ENCODE data around the gene AFF3.

Gene AFF3

GRCh38 chr2:100066856-100067255, 75.5 kb downstream of the AFF3 start:
- no peak for DNase-seq

GRCh38 chr2:100066246-100066645, 76.1 kb downstream of the AFF3 start:
- no peak for DNase-seq

GRCh38 chr2:100064592-100065428, 77.6 kb downstream of the AFF3 start:
- no peak for DNase-seq

- DNase-seq: no peak
Measured at GRCh38 chr2:100064165-100064564, 78.2 kb downstream of the AFF3 start.

GRCh38 chr2:100063459-100063953, 78.9 kb downstream of the AFF3 start:
- no peak for DNase-seq

GRCh38 chr2:100062336-100062735, 80.1 kb downstream of the AFF3 start:
- no peak for DNase-seq

- no peak for DNase-seq
Measured at GRCh38 chr2:100060875-100061274, 81.5 kb downstream of the AFF3 start.

GRCh38 chr2:100059638-100060037, 82.8 kb downstream of the AFF3 start:
- no peak for DNase-seq

GRCh38 chr2:100057901-100058261, 84.5 kb downstream of the AFF3 start:
- DNase-seq: no peak

GRCh38 chr2:100054426-100054825, 88.0 kb downstream of the AFF3 start:
- peak; percentile 52 for DNase-seq

GRCh38 chr2:100053087-100053885, 89.1 kb downstream of the AFF3 start:
- peak; percentile 76 for DNase-seq

GRCh38 chr2:100052650-100053049, 89.7 kb downstream of the AFF3 start:
- no peak for DNase-seq

- DNase-seq: no peak
Measured at GRCh38 chr2:100051253-100051652, 91.1 kb downstream of the AFF3 start.

GRCh38 chr2:100050685-100051084, 91.7 kb downstream of the AFF3 start:
- DNase-seq: no peak

- peak; percentile 2 for DNase-seq
Measured at GRCh38 chr2:100046961-100047947, 95.1 kb downstream of the AFF3 start.

GRCh38 chr2:100045000-100045399, 97.4 kb downstream of the AFF3 start:
- no peak for DNase-seq

- DNase-seq: no peak
Measured at GRCh38 chr2:100043891-100044255, 98.5 kb downstream of the AFF3 start.

GRCh38 chr2:100043081-100043890, 99.1 kb downstream of the AFF3 start:
- DNase-seq: no peak

- no peak for DNase-seq
Measured at GRCh38 chr2:100042562-100042961, 99.8 kb downstream of the AFF3 start.

GRCh38 chr2:100041946-100042345, 100.4 kb downstream of the AFF3 start:
- no peak for DNase-seq

- no peak for DNase-seq
Measured at GRCh38 chr2:100041385-100041784, 101.0 kb downstream of the AFF3 start.

- no peak for DNase-seq
Measured at GRCh38 chr2:100040906-100041305, 101.5 kb downstream of the AFF3 start.
